GM19043 (cell line): Measurements from ENCODE around the gene PHLDA2.

Source experiments
- ATAC-seq: cut with Tn5 transposase; IDR thresholded peaks from one replicate; pipeline ENCODE4 v1.9.1; 2021; ENCODE audit warnings: low read depth; ENCODE audit not compliant: unreplicated experiment

Gene PHLDA2, protein sequence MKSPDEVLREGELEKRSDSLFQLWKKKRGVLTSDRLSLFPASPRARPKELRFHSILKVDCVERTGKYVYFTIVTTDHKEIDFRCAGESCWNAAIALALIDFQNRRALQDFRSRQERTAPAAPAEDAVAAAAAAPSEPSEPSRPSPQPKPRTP

GRCh38 chr11:2928605-2929530 is at the start of gene PHLDA2:
PHLDA2 (minus strand) TSS chr11:2929420; CDS start chr11:2929364, 56 bp downstream.
- ATAC-seq, result no peak

DNA sequence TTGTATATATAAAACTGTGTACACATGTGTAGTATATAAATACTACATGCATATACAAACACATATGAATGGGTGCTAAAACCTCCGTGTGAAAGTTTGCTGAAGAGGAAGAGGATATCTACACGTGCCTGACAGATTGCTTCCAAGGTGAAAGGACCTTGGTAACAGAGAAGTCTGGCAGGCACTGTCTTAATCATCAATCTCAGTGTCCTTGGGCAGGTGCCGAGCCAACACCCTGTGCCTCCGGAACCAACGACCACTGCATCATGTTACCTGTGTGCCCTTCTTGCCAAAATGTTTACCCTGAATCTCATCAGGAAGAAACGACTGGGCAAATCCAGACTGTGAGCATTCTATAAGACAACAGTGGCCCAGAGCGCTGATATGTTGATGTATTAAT is 47.9 kb upstream of the PHLDA2 start:
- ATAC-seq, result no peak

DNA sequence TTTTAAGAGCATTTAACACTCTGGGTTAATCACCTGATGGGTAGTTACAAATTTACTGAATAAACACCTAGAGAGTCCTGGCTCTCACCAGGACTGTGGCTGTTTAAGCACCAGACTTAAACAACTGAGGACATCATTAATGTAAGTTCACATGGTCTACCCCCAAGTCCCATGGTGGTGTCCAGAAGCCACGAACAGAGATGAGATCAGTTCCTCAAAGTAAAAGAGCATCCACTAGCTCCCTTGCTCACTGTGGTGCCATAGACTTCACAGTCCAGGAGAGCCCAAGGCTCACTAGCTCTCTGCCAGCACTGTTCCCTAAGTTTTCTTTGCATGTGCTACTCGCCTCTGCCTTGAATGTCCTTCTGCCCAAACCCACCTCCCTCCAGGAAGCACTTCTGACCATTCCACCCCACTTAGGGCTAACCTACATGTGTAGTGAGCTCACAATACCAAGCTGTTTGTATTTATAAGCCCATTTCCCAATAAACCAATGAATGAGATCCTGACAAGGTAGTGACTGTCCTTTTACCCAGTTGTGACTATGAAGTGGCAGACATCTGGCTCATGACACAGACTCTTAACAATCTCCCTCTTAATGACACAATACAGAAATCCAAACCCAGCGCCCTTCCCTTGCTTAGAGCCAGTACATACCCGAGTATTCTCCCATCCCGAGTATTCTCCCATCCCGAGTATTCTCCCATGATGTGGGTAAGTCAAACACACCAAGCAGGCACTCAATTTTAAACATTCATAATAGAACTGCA is 47.3 kb upstream of the PHLDA2 start:
- ATAC-seq, result no peak

GRCh38 chr11:2975594-2975993 is 46.4 kb upstream of the PHLDA2 start:
- ATAC-seq, result no peak

DNA sequence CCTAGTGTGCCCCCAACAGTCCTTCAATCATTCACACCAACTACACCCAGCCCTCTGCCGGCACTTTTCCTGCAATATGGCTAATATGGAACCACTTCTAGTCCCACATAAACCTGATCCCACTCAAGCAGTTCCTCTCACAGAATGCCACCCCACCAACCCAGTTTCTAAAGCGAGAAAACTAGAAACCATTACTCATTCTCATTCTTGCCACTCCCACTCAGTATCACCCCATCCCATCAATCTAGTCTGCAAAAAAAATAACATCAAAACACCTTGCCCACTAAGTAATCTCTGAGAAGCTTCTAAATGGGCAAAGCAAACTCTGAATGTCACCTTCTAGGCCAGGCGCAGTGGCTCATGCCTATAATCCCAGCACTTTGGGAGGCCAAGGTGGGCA is 45.1 kb upstream of the PHLDA2 start:
- no peak for ATAC-seq

- ATAC-seq, result no peak
These were observed 39.2 kb upstream of the PHLDA2 start for GRCh38 chr11:2968341-2968900.

DNA sequence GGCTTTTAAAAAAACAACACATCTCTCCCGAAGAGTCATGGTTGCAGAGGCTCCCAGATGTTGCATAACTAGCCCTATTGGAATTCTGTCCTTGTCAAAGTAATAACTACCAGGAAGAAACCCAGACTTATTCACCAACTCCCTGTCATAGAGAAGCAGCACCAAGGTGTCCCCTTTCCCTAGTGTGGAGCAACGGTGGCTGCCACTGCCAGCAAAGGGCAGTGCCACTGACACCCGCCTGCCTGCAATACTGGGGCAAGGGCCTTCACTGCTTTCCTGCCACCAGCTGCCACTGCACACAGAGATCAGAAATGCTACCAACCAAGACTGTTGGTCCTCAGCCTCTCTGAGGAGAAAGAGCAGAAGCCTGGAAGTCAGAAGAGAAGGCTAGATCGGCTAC is 35.6 kb upstream of the PHLDA2 start:
- no peak for ATAC-seq

- no peak for ATAC-seq
These were observed 34.5 kb upstream of the PHLDA2 start for GRCh38 chr11:2963761-2964160.

DNA sequence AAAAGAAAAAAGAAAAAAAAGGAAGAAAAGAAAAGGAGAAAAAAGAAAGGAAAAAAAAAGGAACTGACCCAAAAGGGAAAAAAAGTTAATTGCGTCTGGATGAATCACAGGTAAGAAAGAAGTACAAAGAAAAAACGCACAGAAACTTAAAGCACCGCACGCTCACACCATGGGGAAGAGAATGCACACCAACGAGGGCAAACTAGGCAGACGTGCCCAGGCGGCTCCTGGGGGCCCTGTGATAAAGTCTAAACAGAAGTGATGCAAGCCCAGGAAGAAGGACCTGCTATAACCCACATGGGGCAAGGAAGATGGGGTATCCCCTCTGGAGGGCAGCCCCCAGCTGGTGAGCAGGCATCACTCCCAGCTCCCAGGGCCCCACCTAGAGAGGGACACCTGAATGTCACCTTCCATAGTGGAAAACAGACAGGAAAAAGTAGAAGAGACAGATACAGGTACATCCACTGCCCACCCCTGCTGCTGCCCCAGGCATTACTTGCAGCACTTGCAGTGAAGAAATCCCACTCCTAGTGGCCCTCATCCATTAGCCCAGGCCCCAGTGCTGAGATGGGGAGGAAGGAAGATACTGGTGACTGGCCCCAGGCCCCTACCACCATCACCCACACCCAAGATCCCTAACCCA is 34.0 kb upstream of the PHLDA2 start:
- no peak for ATAC-seq

DNA sequence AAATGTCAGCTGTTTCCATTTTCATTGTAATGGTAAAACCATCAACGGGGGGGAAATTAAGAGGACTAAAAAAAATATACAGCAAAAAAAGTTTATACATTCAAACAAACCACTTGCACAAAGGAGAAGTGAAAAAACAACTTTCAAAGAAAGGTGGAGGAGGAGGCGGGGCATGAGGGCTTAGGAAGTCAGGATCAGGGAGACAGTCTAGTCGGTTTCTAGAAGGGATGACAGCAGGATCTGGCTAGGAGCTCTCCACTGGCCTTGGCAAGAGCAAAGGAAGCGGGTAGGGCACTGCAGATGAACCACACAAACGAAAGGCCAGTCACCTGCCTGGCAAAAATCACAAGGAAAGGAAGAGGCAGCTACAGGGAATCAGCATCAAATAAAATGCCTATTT is 31.9 kb upstream of the PHLDA2 start:
- ATAC-seq, result no peak

- ATAC-seq, result no peak
These were observed 30.9 kb upstream of the PHLDA2 start for GRCh38 chr11:2960139-2960538.

- ATAC-seq, result no peak
These were observed 29.0 kb upstream of the PHLDA2 start for GRCh38 chr11:2958251-2958650.

GRCh38 chr11:2955906-2956476 is 26.8 kb upstream of the PHLDA2 start:
- ATAC-seq, result no peak

DNA sequence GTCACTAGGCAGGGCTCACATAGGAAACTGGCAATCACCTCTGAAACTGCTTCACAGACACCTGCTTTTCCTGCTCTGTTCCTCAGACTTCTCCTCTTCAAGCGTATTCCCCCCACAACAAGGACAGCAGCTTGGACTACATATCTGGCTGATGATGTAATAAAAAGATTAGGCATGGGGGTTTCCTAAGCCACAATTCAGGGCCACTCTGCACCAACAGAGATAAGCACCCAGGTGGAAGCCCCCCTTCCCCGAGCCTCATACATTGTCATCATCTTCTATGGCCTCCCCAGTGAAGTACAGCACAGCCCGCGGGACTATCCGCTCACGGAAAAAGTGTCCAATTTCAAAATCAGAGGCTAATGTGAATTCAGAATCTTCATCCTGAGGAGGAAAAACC is 25.0 kb upstream of the PHLDA2 start:
- ATAC-seq, result no peak

GRCh38 chr11:2952290-2952689 is 23.1 kb upstream of the PHLDA2 start:
- ATAC-seq, result no peak

- no peak for ATAC-seq
These were observed 22.3 kb upstream of the PHLDA2 start for GRCh38 chr11:2951231-2952110.

GRCh38 chr11:2950825-2951224 is 21.6 kb upstream of the PHLDA2 start:
- no peak for ATAC-seq

- no peak for ATAC-seq
These were observed 20.7 kb upstream of the PHLDA2 start for GRCh38 chr11:2949920-2950319.

DNA sequence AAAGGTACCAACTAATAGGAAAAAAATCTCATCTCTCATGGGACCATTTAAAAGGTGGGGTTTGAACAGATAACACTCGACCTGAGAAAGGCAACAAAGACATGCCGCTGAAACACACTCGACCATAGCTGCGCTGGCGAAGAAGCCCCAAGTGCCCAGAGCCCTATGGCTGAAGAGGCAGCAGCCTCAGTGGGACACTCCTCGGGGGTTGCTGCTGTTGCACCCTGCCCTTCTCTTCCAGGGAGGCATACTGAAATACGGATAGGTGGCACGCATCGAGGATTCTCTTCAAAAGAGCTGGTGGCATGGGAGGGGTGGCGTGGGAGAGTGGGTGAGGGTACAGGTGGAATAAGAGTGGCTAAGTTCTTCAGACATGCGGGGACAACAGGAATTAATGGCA is 18.5 kb upstream of the PHLDA2 start:
- no peak for ATAC-seq
